ENCODE measurements around the gene PPP1CA. TPM values are rescaled to one million over a fixed set of nuclear protein-coding genes. Genes with fewer than 3 reads are reported as not detected.
A peak's percentile ranks its signal among the peaks of the same experiment; 100 is the strongest.

Gene PPP1CA
- total RNA-seq, 2 experiments from 2014 or later: 202 to 204 TPM

- CTCF ChIA-PET: interaction anchor here (0.6 to 19.4 kb wide), 7 partner anchors 8 to 112 kb away, joined by 3 to 636 read pairs (median 4); partner anchors contain the start of gene POLD4
- intact Hi-C loops (cut with micrococcal nuclease): no loop called here
- no peaks in the 10 kb centered on the region for H3K9me3 Mint-ChIP-seq
- peak overlapping the region; percentile 73 for H3K4me3 Mint-ChIP-seq
- H3K4me1 Mint-ChIP-seq (ENCODE audit: low read depth): peaks cover 23% of the 10 kb centered on the region
- peak; percentile 63 for DNase-seq
- no peak overlapping the region for H3K27ac Mint-ChIP-seq
- H3K27me3 Mint-ChIP-seq (ENCODE audit: low read depth): peaks cover 28% of the 10 kb centered on the region
- H3K36me3 Mint-ChIP-seq (ENCODE audit: low read depth): no peaks in the 10 kb centered on the region
Measured at GRCh38 chr11:67373648-67374570, 27.7 kb downstream of the PPP1CA start.

- CTCF ChIA-PET: interaction anchor here (0.8 to 19.4 kb wide), 6 partner anchors 8 to 111 kb away, joined by 3 to 636 read pairs (median 7); partner anchors contain the start of gene POLD4
- intact Hi-C loops (cut with micrococcal nuclease): no loop called here
- peak within 1 kb of the TSS; percentile 73 for H3K4me3 Mint-ChIP-seq
- H3K36me3 Mint-ChIP-seq (ENCODE audit: low read depth): no peaks in the 10 kb centered on the region
- peaks cover 23% of the 10 kb centered on the region for H3K4me1 Mint-ChIP-seq (ENCODE audit: low read depth)
- DNase-seq: peak; percentile 36
- H3K27ac Mint-ChIP-seq: no peak within 1 kb of the TSS
- no peaks in the 10 kb centered on the region for H3K9me3 Mint-ChIP-seq
- peaks cover 28% of the 10 kb centered on the region for H3K27me3 Mint-ChIP-seq (ENCODE audit: low read depth)
Measured at GRCh38 chr11:67372993-67373647, 28.5 kb downstream of the PPP1CA start, which contains the start of gene CLCF1. Gene CLCF1, minus strand, starts transcription at chr11:67373598. Its CDS starts 59 bp downstream, at chr11:67373539.

- DNase-seq: no peak
- Mint-ChIP-seq H3K27ac (no peak overlapping the region), H3K36me3 (ENCODE audit: low read depth) (no peaks in the 10 kb centered on the region), H3K27me3 (ENCODE audit: low read depth) (peaks cover 28% of the 10 kb centered on the region), H3K9me3 (no peaks in the 10 kb centered on the region), H3K4me3 (no peak overlapping the region), H3K4me1 (ENCODE audit: low read depth) (peaks cover 23% of the 10 kb centered on the region)
- CTCF ChIA-PET: interaction anchor here (1.5 to 19.4 kb wide), 3 partner anchors 9 to 27 kb away, joined by 7 to 636 read pairs (median 38); partner anchors contain the start of gene POLD4
- intact Hi-C loops (cut with micrococcal nuclease): no loop called here
Measured at GRCh38 chr11:67372321-67372992, 29.2 kb downstream of the PPP1CA start.

GRCh38 chr11:67371911-67372320 is 29.7 kb downstream of the PPP1CA start:
- peaks cover 26% of the 10 kb centered on the region for H3K27me3 Mint-ChIP-seq (ENCODE audit: low read depth)
- no peaks in the 10 kb centered on the region for H3K36me3 Mint-ChIP-seq (ENCODE audit: low read depth)
- DNase-seq: no peak
- CTCF ChIA-PET: interaction anchor here (1.5 to 19.4 kb wide), 3 partner anchors 10 to 26 kb away, joined by 7 to 636 read pairs (median 38); partner anchors contain the start of gene POLD4
- no peaks in the 10 kb centered on the region for H3K9me3 Mint-ChIP-seq
- intact Hi-C loops (cut with micrococcal nuclease): no loop called here
- H3K4me1 Mint-ChIP-seq (ENCODE audit: low read depth): peaks cover 23% of the 10 kb centered on the region
- no peak overlapping the region for H3K27ac Mint-ChIP-seq
- peak overlapping the region; percentile 53 for H3K4me3 Mint-ChIP-seq

GRCh38 chr11:67371189-67371910 is 30.3 kb downstream of the PPP1CA start:
- no peak for DNase-seq
- CTCF ChIA-PET: interaction anchor here (1.5 to 19.4 kb wide), 3 partner anchors 10 to 26 kb away, joined by 7 to 636 read pairs (median 38); partner anchors contain the start of gene POLD4
- peaks cover 25% of the 10 kb centered on the region for H3K27me3 Mint-ChIP-seq (ENCODE audit: low read depth)
- intact Hi-C loops (cut with micrococcal nuclease): no loop called here
- peaks cover 23% of the 10 kb centered on the region for H3K4me1 Mint-ChIP-seq (ENCODE audit: low read depth)
- H3K27ac Mint-ChIP-seq: no peak overlapping the region
- H3K4me3 Mint-ChIP-seq: peak overlapping the region; percentile 53
- no peaks in the 10 kb centered on the region for H3K36me3 Mint-ChIP-seq (ENCODE audit: low read depth)
- no peaks in the 10 kb centered on the region for H3K9me3 Mint-ChIP-seq

GRCh38 chr11:67370351-67371076 is 31.1 kb downstream of the PPP1CA start:
- no peak for DNase-seq
- intact Hi-C loops (cut with micrococcal nuclease): no loop called here
- Mint-ChIP-seq H3K36me3 (ENCODE audit: low read depth) (no peaks in the 10 kb centered on the region), H3K4me3 (no peak overlapping the region), H3K27me3 (ENCODE audit: low read depth) (peaks cover 25% of the 10 kb centered on the region), H3K4me1 (ENCODE audit: low read depth) (peaks cover 21% of the 10 kb centered on the region), H3K27ac (no peak overlapping the region), H3K9me3 (no peaks in the 10 kb centered on the region)
- CTCF ChIA-PET: interaction anchor here (1.5 to 19.4 kb wide), 4 partner anchors 11 to 25 kb away, joined by 4 to 636 read pairs (median 22); partner anchors contain the start of gene POLD4

GRCh38 chr11:67369801-67370284 is 31.8 kb downstream of the PPP1CA start:
- no peaks in the 10 kb centered on the region for H3K9me3 Mint-ChIP-seq
- no peak overlapping the region for H3K27ac Mint-ChIP-seq
- intact Hi-C loops (cut with micrococcal nuclease): no loop called here
- H3K4me3 Mint-ChIP-seq: no peak overlapping the region
- H3K27me3 Mint-ChIP-seq (ENCODE audit: low read depth): peaks cover 24% of the 10 kb centered on the region
- peaks cover 20% of the 10 kb centered on the region for H3K4me1 Mint-ChIP-seq (ENCODE audit: low read depth)
- no peak for DNase-seq
- H3K36me3 Mint-ChIP-seq (ENCODE audit: low read depth): no peaks in the 10 kb centered on the region
- CTCF ChIA-PET: interaction anchor here (0.6 to 19.4 kb wide), 5 partner anchors 8 to 390 kb away, joined by 3 to 636 read pairs (median 4); partner anchors contain the start of gene POLD4

- CTCF ChIA-PET: interaction anchor here (0.6 to 19.4 kb wide), 5 partner anchors 9 to 389 kb away, joined by 3 to 636 read pairs (median 4); partner anchors contain the start of gene POLD4
- intact Hi-C loops (cut with micrococcal nuclease): no loop called here
- Mint-ChIP-seq H3K36me3 (ENCODE audit: low read depth) (no peaks in the 10 kb centered on the region), H3K9me3 (no peaks in the 10 kb centered on the region), H3K4me3 (no peak overlapping the region), H3K27ac (no peak overlapping the region), H3K27me3 (ENCODE audit: low read depth) (peaks cover 18% of the 10 kb centered on the region), H3K4me1 (ENCODE audit: low read depth) (peaks cover 20% of the 10 kb centered on the region)
- no peak for DNase-seq
Measured at GRCh38 chr11:67369275-67369674, 32.4 kb downstream of the PPP1CA start.

- Mint-ChIP-seq H3K27me3 (ENCODE audit: low read depth) (peaks cover 13% of the 10 kb centered on the region), H3K4me3 (no peak overlapping the region), H3K9me3 (no peaks in the 10 kb centered on the region), H3K4me1 (ENCODE audit: low read depth) (peaks cover 21% of the 10 kb centered on the region), H3K27ac (no peak overlapping the region), H3K36me3 (ENCODE audit: low read depth) (no peaks in the 10 kb centered on the region)
- DNase-seq: no peak
- CTCF ChIA-PET: interaction anchor here (1.6 to 19.4 kb wide), 3 partner anchors 12 to 23 kb away, joined by 4 to 636 read pairs (median 38); partner anchors contain the start of gene POLD4
- intact Hi-C loops (cut with micrococcal nuclease): no loop called here
Measured at GRCh38 chr11:67368621-67369020, 33.0 kb downstream of the PPP1CA start.

GRCh38 chr11:67367761-67368227 is 33.9 kb downstream of the PPP1CA start:
- H3K9me3 Mint-ChIP-seq: no peaks in the 10 kb centered on the region
- H3K27ac Mint-ChIP-seq: no peak overlapping the region
- no peak for DNase-seq
- no peak overlapping the region for H3K4me3 Mint-ChIP-seq
- peaks cover 13% of the 10 kb centered on the region for H3K27me3 Mint-ChIP-seq (ENCODE audit: low read depth)
- peaks cover 21% of the 10 kb centered on the region for H3K4me1 Mint-ChIP-seq (ENCODE audit: low read depth)
- intact Hi-C loops (cut with micrococcal nuclease): no loop called here
- CTCF ChIA-PET: interaction anchor here (1.6 kb wide), 1 partner anchor 15 kb away, joined by 4 read pairs; no protein-coding TSS in a partner anchor
- no peaks in the 10 kb centered on the region for H3K36me3 Mint-ChIP-seq (ENCODE audit: low read depth)
